Measurements from ENCODE around the gene CDCA7L.

GRCh38 chr7:21939136-21939857, 6.4 kb downstream of the CDCA7L start:
- TF ChIP-seq CTCF (conservative IDR thresholded peaks at IDR 0.05; ENCODE audit: low read depth, low read length) (no peak), EZH2phosphoT487 (IDR thresholded peaks at IDR 0.05; ENCODE audit: borderline replicate concordance, low read length) (no peak), EZH2 (IDR thresholded peaks at IDR 0.05; ENCODE audit: low read length, unreplicated experiment) (no peak)

All from PC-3 (cell line).